ENCODE data around the gene STK4.

The STK4 gene

GRCh38 chr20:45091366-45091765 lies 125.1 kb downstream of the STK4 start:
- DNase-seq: no peak

DNA sequence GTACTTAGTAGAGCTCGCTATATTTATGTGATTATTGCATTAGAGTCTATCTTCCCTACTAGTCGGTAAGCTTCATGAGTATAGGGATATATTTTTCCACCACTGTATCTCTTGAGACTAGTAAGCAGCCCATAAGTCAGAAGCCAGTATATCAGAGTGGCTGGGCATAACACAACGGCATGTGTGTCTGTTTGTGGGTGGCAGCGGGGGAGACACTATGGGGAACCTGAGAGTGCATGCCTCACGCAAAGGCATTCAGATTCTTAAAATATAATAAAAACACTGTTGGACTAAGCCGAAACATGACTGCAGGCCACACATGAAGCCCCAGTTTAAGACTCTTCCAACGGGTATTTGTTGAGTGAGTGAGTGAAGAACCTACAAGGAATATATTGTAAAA lies 126.6 kb downstream of the STK4 start:
- DNase-seq: no peak

DNA sequence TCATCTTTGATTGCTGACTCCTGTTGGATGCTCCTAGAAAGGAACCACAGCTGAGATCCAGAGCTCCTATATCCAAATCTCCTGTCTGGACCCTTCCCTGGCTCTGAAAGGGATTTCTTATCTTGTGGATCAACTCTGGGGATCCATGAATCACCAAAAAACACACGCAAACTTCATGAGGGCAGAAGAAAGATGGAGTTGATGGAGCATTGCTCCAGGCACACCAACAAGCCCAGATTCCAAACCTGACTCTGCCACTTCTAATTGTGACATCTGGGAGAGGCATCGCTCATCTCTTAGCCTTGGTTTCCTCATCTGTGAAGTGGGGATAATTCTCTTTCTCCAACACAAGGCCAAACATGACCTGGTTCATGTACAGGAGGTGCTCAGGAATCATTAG lies 127.9 kb downstream of the STK4 start:
- DNase-seq: no peak

GRCh38 chr20:45094864-45095574 lies 128.7 kb downstream of the STK4 start:
- no peak for DNase-seq

DNA sequence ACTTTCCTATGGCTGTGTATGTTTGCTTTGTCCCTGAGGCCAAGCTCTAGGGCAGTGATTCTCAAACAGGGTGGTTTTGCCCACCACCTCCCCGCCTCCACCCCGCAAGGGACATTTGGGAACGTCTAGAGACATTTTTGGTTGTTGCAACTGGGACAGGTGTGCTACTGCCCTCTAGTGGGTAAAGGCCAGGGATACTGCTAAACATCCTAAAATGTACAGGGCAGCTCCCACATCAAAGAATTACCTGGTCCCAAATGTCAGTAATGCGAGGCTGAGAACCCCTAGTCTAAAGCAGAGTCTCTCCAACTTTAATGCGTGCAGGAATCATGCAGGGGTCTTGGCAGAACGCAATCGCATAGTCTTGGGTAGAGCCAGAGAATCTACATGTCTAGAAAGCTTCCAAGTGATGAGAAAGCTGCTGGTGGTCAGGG lies 129.5 kb downstream of the STK4 start:
- peak; percentile 60 to 70 for DNase-seq

DNA sequence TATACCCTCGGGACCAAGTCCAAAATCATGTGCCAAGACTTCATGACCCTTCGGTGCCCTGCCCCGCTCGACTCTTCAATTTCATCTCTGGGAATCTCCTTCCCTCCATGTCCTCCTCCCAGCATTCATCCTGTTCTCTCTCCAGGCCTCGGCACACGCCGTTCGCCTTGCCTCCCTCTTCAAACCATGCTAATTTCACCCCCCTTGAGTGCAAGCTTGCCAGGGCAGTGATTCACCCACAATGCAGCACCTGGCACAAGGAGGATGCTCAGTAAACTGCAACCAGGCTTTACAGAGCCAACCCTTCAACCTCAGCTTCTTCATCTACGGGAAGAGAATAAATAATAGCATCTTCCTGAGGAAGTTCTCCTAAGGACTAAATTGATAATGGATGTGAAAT lies 130.5 kb downstream of the STK4 start:
- DNase-seq: peak; percentile 20 to 56

GRCh38 chr20:45097485-45098102 lies 131.3 kb downstream of the STK4 start:
- no peak for DNase-seq

GRCh38 chr20:45098103-45098773 lies 131.9 kb downstream of the STK4 start:
- no peak for DNase-seq

DNA sequence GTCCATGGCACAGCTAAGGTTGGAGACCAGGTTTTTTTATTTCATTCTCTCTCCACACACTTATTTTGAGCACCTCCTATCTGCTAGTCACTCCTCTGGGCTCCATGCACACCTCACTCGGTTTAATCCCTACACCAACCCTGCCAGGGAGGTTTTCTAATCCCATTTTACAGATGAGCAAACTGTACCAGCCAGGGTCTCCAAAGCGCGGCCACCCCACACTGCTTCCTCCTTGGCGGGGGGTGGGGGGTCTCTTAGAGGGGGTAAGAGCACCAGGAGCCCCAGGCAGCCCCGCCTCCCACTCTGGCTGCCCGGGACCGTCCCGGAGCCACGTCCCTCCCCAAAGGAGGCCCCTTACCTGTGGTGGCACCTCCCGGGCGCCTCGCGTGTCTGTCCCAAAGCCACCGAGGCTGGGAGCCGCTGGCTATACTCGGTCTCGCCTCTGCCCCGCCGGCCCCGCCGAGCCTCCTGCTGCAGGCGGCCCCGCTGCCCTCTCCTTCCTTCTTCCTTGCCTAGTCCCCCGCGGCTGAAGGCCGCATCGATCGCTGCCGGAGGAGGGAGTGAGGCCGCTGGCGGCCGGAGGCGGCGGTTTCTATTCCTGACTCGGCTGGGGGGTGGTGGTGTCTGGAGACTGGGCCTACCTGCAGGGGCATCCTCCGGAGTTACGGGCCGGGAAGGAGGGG lies 134.4 kb downstream of the STK4 start, which contains the start of gene KCNS1:
Gene KCNS1 (minus strand): TSS at position 565 of the 683 bp plus-strand sequence. CDS start 1,891 bp downstream, outside the sequence.
- DNase-seq: peak; percentile 4 to 35

GRCh38 chr20:45101333-45101850 lies 135.1 kb downstream of the STK4 start:
- no peak for DNase-seq

DNA sequence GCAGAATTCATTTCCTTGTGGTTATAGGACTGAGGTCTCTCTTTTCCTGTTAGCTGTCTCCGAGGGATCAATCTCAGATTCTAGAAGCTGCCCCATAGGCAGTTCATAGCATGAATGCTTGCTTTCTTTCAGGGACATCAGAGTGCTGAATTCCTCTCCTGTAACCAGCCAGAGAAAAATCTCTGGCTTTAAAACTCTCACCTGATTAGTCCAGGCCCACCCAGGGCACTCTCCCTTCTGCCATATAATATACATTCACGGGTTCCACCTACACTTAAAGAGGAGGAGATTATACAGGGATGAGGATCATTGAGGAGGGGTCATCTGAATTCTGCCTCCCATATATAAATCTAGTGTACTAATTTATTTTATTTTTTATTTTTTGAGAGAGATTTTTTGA lies 136.8 kb downstream of the STK4 start:
- no peak for DNase-seq

DNA sequence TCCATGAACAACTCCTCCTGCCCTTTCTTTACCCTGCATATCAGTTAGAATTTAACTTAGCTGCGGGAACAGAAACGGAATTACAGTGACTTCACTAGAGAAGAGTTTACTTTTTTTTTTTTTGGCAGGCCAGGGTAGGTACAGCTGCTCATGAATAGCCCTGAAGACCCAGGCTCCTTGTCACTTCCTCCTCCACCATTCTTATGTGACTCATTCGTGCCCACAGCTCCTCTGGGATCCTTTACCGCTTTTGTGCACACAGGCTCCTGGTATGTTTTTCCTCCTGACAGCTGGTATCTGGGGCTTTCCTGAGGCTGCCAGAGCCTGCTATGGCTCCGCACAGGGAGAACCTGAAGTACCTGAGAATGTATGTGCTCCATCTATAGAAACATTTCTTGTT lies 138.5 kb downstream of the STK4 start:
- DNase-seq: peak; percentile 17 to 47

- DNase-seq: no peak
Observed at GRCh38 chr20:45105317-45105716, 139.0 kb downstream of the STK4 start.

- DNase-seq: no peak
Observed at GRCh38 chr20:45109634-45110033, 143.3 kb downstream of the STK4 start.

DNA sequence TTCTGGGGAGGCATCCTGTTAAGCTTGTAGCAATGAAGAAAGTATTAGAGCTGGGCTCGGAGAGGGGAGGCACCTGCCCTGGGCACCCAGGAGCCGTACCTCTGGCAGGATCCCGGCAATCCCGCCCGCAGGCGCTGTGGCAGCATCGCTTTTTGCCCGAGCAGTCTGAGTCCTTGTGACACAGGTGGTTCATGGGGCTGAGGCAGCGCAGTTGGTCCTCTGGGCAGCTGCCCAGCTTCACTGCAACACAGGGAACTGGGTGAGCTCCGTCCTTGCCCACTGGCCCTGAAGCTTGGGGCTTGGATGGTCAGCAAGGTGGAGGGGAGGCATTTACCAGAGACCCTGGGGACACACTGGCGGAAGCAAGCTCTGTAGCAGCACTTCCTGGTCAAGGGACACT lies 144.0 kb downstream of the STK4 start:
- no peak for DNase-seq

DNA sequence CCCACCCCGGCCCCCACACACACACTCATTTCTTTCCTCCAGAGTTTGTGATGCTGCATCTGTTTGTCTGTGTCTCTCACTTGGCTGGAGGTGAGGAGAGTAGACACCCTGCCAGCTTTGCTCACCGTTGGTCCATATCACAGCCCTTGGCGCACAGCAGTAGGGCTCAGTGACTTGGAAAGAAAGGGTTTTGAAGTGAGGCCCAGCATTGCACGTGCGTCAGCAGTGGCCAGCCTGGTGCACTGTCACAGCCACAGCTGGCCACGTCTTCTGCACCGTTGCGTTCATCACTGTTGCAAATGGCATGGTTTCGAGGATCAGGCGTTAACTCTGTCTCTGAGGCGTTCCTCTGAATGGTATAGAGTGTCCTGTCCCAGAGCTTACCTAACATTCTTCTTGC lies 145.0 kb downstream of the STK4 start:
- no peak for DNase-seq

GRCh38 chr20:45111799-45112471 lies 145.6 kb downstream of the STK4 start:
- peak; percentile 15 to 49 for DNase-seq

DNA sequence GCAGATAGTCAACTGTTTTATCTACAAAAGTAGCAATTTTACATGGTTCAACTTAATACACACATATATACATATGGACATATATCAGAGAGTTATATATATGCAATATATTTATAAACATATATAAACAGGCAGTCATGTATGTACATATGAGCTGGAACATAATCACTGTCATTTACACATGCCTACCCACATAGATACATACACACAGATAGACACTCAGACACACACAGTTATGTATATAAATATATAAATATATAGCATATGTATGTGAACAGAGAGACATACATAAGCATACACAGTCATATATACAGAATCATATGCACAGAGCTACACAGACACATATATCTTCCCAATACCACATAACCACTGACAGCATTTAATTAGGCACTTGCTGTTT lies 146.4 kb downstream of the STK4 start:
- no peak for DNase-seq

- no peak for DNase-seq
Observed at GRCh38 chr20:45113865-45114264, 147.6 kb downstream of the STK4 start.

- no peak for DNase-seq
Observed at GRCh38 chr20:45114465-45115385, 148.4 kb downstream of the STK4 start, which contains the start of gene WFDC5. Gene WFDC5, minus strand, starts transcription at chr20:45115174. Its CDS starts 91 bp downstream, at chr20:45115083.

DNA sequence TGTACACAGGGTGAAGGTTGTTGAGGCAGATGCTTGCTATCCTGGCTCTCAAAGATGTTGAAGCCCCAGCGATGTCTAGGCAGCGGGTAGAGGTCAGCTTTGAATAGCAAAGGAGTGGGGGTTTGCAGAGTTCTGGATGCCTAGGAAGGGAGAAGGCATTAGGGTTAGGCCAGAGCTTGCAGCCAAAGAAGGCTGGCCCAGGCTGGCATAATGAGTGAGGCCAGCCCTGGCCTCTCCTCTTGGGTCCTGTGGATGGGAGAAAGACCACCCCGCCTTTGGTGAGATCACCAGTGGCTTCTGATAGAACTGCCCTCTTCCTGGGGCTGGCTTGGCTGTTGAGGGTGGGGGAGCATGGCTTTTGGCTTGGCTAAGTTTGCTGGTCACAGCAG lies 149.1 kb downstream of the STK4 start:
- no peak for DNase-seq
